Activated CD4-positive, alpha-beta T cell treated with anti-CD3 and anti-CD28 coated beads, Interleukin-2, Interleukin-4, amounts not matched to agents 100 ng/mL and 50 ng/mL, durations not matched to agents 16 hours and 8 hours (primary cell): ENCODE results near the gene WFDC6.

ENCODE experiments used
- DNase-seq: peaks from one replicate; pipeline ENCODE4 v3.0.0-alpha.2; 2020; ENCODE audit warnings: low spot score

The WFDC6 gene

GRCh38 chr20:45515147-45515913 is 24.0 kb downstream of the WFDC6 start, which contains the start of gene SPINT3:
SPINT3 (minus strand) TSS chr20:45515622; CDS start chr20:45515608, 14 bp downstream.
- no peak for DNase-seq

- DNase-seq = no peak
These were observed 28.9 kb downstream of the WFDC6 start for GRCh38 chr20:45510242-45510862.

DNA sequence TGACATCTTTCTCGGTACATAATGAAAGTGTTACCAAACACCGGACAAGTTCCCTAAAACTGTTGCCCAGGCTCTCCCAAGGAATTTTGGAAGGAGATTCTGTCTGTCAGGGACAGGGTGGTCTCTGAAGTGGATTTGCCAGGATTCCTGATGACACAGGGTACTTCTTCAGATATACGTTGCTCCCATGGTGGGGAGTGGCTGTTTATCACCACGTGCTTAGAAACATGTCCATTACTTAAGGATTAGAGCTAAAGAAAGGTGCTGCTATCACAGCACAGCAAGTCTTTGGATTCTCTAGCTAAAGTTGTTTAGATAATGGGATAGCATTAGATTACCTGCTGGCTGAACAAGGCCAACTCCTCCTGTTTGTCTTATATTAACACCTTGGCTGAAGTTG is 30.2 kb downstream of the WFDC6 start:
- DNase-seq = no peak

- DNase-seq = no peak
These were observed 31.0 kb downstream of the WFDC6 start for GRCh38 chr20:45508068-45508886.

- DNase-seq = peak; percentile 45
These were observed 32.1 kb downstream of the WFDC6 start for GRCh38 chr20:45507011-45507820.

GRCh38 chr20:45506398-45506797 is 32.9 kb downstream of the WFDC6 start:
- no peak for DNase-seq

- no peak for DNase-seq
These were observed 35.9 kb downstream of the WFDC6 start for GRCh38 chr20:45503403-45503802.

- DNase-seq = no peak
These were observed 36.7 kb downstream of the WFDC6 start for GRCh38 chr20:45502561-45502960.

GRCh38 chr20:45501600-45501999 is 37.7 kb downstream of the WFDC6 start:
- DNase-seq = no peak

DNA sequence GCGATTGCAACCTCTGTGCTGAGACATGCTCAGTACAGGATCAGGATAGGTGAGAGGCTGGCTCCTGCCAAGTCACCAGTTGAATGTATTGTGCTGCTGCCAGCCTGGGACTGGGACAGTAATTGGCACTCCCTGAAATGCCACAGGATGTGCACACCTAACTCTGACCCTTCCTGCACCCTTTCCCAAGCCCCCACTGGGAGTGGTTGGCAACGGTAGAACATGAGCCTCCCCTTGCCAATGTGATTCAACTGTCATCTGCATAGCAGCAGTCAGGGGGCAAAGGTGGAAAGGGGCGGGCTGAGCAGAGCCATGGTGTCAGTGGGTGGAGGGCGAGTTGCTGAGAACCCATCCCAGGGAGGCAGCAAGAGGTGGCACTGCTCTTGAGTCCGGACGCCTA is 39.3 kb downstream of the WFDC6 start:
- no peak for DNase-seq

DNA sequence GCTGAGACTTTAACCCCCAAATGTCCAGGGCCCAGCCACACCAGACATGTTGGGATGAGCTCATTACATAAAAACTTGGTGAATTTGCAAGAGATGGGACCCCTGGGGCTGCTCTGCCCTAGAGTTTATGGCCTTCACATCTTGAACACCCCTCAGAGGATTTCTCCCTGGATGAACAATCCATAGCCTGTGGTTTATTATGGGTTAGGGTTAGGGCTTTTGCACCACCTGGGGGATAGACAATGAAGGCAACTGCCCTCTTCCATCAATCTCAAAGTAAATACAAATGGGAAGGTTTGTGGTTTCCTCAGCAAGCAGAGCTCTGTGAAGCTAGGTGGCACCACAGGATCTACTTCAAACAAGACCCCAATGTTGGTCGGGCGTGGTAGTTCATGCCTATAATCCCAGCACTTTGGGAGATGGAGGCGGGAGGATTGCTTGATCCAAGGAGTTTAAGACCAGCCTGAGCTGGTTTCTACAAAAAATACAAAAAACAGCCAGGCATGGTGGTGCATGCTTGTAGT is 41.2 kb downstream of the WFDC6 start:
- no peak for DNase-seq

GRCh38 chr20:45496166-45496565 is 43.1 kb downstream of the WFDC6 start:
- DNase-seq = no peak

- DNase-seq = no peak
These were observed 43.8 kb downstream of the WFDC6 start for GRCh38 chr20:45495501-45495941.

DNA sequence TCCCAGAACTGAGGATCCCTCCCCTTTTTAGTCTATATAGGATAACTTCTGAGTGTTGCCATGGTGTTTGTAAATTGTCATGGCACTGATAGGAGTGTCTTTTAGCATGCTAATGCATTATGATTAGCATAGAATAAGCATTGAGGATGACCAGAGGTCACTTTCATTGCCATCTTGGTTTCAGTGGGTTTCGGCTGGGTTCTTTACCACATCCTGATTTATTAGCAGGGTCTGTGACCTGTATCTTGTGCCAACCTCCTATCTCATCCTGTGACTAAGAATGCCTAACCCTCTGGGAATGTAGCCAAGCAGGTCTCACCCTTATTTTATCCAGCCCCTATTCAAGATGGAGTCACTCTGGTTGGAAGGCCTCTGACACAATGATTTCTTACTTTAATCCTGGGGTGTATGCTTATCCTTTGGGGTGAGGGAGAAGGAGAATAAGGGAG is 50.2 kb downstream of the WFDC6 start:
- no peak for DNase-seq

GRCh38 chr20:45487231-45487635 is 52.0 kb downstream of the WFDC6 start:
- no peak for DNase-seq

GRCh38 chr20:45485388-45485787 is 53.9 kb downstream of the WFDC6 start:
- no peak for DNase-seq

DNA sequence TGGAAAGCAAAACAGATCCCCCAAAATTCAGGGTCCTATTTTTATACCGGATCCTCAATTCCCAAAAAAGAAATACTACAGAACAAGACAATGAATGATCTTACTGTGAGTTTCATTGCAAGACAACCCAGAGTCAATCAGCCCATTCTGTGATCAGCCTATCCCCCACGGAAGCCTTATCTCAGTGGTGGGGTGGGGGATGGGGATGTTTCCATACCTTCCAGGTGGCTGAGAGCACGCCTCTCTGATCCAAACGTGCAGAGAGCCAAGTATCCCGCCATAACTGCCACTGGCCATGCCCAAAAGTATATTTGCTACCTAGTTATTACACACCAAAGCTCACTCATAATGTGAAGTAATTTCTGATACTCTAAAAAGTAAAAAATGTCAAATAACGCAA is 54.6 kb downstream of the WFDC6 start:
- DNase-seq = no peak
